Subcutaneous adipose tissue (tissue), 4 donors: ENCODE data around the gene DUSP14. TPM values are rescaled to one million over a fixed set of nuclear protein-coding genes. Genes with fewer than 3 reads are reported as not detected.

Experiments
- CTCF ChIP-seq: fragments of 450-650 bp; IDR thresholded peaks from one replicate; pipeline ENCODE4 v1.5.1; 2016; ENCODE audit warnings: low read depth, mild to moderate bottlenecking, control low read depth, antibody characterized with exemption, moderate library complexity
- total RNA-seq, 4 donors: library from RNA; depleted of rRNA; stranded (reverse); fragments of >200 nt; gene quantifications; one replicate each; pipeline ENCODE4 v1.1.0, GENCODE V29; 2016

The DUSP14 gene
- total RNA-seq, 4 donors from 2014 or later: 10.8 to 23.1 (median 15.8) TPM

GRCh38 chr17:37512442-37513068 is 22.9 kb downstream of the DUSP14 start:
- no peak for TF ChIP-seq CTCF

GRCh38 chr17:37513711-37514110 is 24.0 kb downstream of the DUSP14 start:
- TF ChIP-seq CTCF: no peak

- TF ChIP-seq CTCF: no peak
Measured at GRCh38 chr17:37516127-37516571, 26.5 kb downstream of the DUSP14 start.

- no peak for TF ChIP-seq CTCF
Measured at GRCh38 chr17:37517881-37518280, 28.2 kb downstream of the DUSP14 start.

- no peak for TF ChIP-seq CTCF
Measured at GRCh38 chr17:37518826-37519225, 29.1 kb downstream of the DUSP14 start.

- no peak for TF ChIP-seq CTCF
Measured at GRCh38 chr17:37519251-37519985, 29.7 kb downstream of the DUSP14 start.

- TF ChIP-seq CTCF: no peak
Measured at GRCh38 chr17:37520174-37520573, 30.5 kb downstream of the DUSP14 start.
